Activated naive CD4-positive, alpha-beta T cell treated with anti-CD3 and anti-CD28 coated beads for 36 hours (primary cell): Measurements from ENCODE around the gene OSBP2. TPM values are rescaled to one million over a fixed set of nuclear protein-coding genes. Genes with fewer than 3 reads are reported as not detected.

Experiments used
- CTCF ChIA-PET: fragments of 350-600 bp; sonication (Branson Sonifier 250); formaldehyde crosslinking; loops from one replicate; lab custom pipeline; 2021; ENCODE audit warnings: antibody characterized with exemption; lab: Charles Lee
- DNase-seq: peaks from one replicate; pipeline ENCODE4 v3.0.0-alpha.2; 2020
- H3K27ac Mint-ChIP-seq: one replicate; pipeline ENCODE4 v1.8.0; 2021; ENCODE audit warnings: mild to moderate bottlenecking, mixed read lengths
- H3K27me3 Mint-ChIP-seq: one replicate; pipeline ENCODE4 v1.8.0; 2021; ENCODE audit warnings: low read depth, mixed read lengths
- H3K36me3 Mint-ChIP-seq: one replicate; pipeline ENCODE4 v1.8.0; 2021; ENCODE audit warnings: low read depth, mixed read lengths
- H3K4me1 Mint-ChIP-seq: one replicate; pipeline ENCODE4 v1.8.0; 2021; ENCODE audit warnings: low read depth, mixed read lengths
- H3K4me3 Mint-ChIP-seq: one replicate; pipeline ENCODE4 v1.8.0; 2021; ENCODE audit warnings: mild to moderate bottlenecking, moderate library complexity, mixed read lengths
- H3K9me3 Mint-ChIP-seq: one replicate; pipeline ENCODE4 v1.8.0; 2021; ENCODE audit warnings: mixed read lengths
- intact Hi-C: fragments of 100-400 bp; cut with micrococcal nuclease; formaldehyde crosslinking; loops from one replicate; pipeline ENCODE4 v1.15.1; 2023
- total RNA-seq, 2 experiments: library from RNA; stranded (reverse); gene quantifications; one replicate each; pipeline ENCODE4 v1.2.3, GENCODE V29; 2021

Gene OSBP2
- total RNA-seq, 2 experiments from 2014 or later: 0.81 to 0.89 TPM

GRCh38 chr22:30870451-30871345 is 176.0 kb downstream of the OSBP2 start:
- no peaks in the 10 kb centered on the region for H3K27me3 Mint-ChIP-seq
- CTCF ChIA-PET: interaction anchor here (0.7 to 0.8 kb wide), 2 partner anchors 20 to 24 kb away, joined by 3 read pairs; no protein-coding TSS in a partner anchor
- no peaks in the 10 kb centered on the region for H3K9me3 Mint-ChIP-seq
- H3K4me3 Mint-ChIP-seq: no peak overlapping the region
- no peaks in the 10 kb centered on the region for H3K4me1 Mint-ChIP-seq
- no peaks in the 10 kb centered on the region for H3K36me3 Mint-ChIP-seq
- no peak overlapping the region for H3K27ac Mint-ChIP-seq
- intact Hi-C loops: no loop called here
- DNase-seq: no peak

GRCh38 chr22:30871391-30872284 is 177.0 kb downstream of the OSBP2 start:
- no peak overlapping the region for H3K27ac Mint-ChIP-seq

GRCh38 chr22:30872285-30873041 is 177.8 kb downstream of the OSBP2 start:
- no peaks in the 10 kb centered on the region for H3K36me3 Mint-ChIP-seq
- H3K9me3 Mint-ChIP-seq: no peaks in the 10 kb centered on the region
- no peak overlapping the region for H3K27ac Mint-ChIP-seq
- CTCF ChIA-PET: no interaction called here
- no peaks in the 10 kb centered on the region for H3K27me3 Mint-ChIP-seq
- no peak overlapping the region for H3K4me3 Mint-ChIP-seq
- no peak for DNase-seq
- intact Hi-C loops: no loop called here
- no peaks in the 10 kb centered on the region for H3K4me1 Mint-ChIP-seq

More at GRCh38 chr22:30871391-30872284, 177.0 kb downstream of the OSBP2 start:
- DNase-seq: no peak
- no peak overlapping the region for H3K4me3 Mint-ChIP-seq
- intact Hi-C loops: no loop called here
- CTCF ChIA-PET: interaction anchor here (0.8 kb wide), 1 partner anchor 19 kb away, joined by 3 read pairs; no protein-coding TSS in a partner anchor
- H3K27me3 Mint-ChIP-seq: no peaks in the 10 kb centered on the region
- no peaks in the 10 kb centered on the region for H3K36me3 Mint-ChIP-seq
- H3K9me3 Mint-ChIP-seq: no peaks in the 10 kb centered on the region
- no peaks in the 10 kb centered on the region for H3K4me1 Mint-ChIP-seq

- no peak overlapping the region for H3K4me3 Mint-ChIP-seq
- H3K36me3 Mint-ChIP-seq: no peaks in the 10 kb centered on the region
- no peaks in the 10 kb centered on the region for H3K27me3 Mint-ChIP-seq
- H3K9me3 Mint-ChIP-seq: no peaks in the 10 kb centered on the region
- no peak for DNase-seq
- no peaks in the 10 kb centered on the region for H3K4me1 Mint-ChIP-seq
- no peak overlapping the region for H3K27ac Mint-ChIP-seq
- intact Hi-C loops: no loop called here
- CTCF ChIA-PET: no interaction called here
Measured at GRCh38 chr22:30873086-30873650, 178.5 kb downstream of the OSBP2 start.

- no peaks in the 10 kb centered on the region for H3K36me3 Mint-ChIP-seq
- DNase-seq: no peak
- no peaks in the 10 kb centered on the region for H3K27me3 Mint-ChIP-seq
- intact Hi-C loops: no loop called here
- H3K4me1 Mint-ChIP-seq: no peaks in the 10 kb centered on the region
- H3K27ac Mint-ChIP-seq: no peak overlapping the region
- no peak overlapping the region for H3K4me3 Mint-ChIP-seq
- CTCF ChIA-PET: no interaction called here
- H3K9me3 Mint-ChIP-seq: no peaks in the 10 kb centered on the region
Measured at GRCh38 chr22:30873661-30874060, 179.0 kb downstream of the OSBP2 start.

GRCh38 chr22:30874431-30875370 is 180.0 kb downstream of the OSBP2 start:
- no peak overlapping the region for H3K27ac Mint-ChIP-seq
- H3K27me3 Mint-ChIP-seq: no peaks in the 10 kb centered on the region
- intact Hi-C loops: no loop called here
- no peak overlapping the region for H3K4me3 Mint-ChIP-seq
- H3K4me1 Mint-ChIP-seq: no peaks in the 10 kb centered on the region
- CTCF ChIA-PET: no interaction called here
- H3K9me3 Mint-ChIP-seq: no peaks in the 10 kb centered on the region
- DNase-seq: no peak
- H3K36me3 Mint-ChIP-seq: no peaks in the 10 kb centered on the region

- H3K4me3 Mint-ChIP-seq: no peak overlapping the region
- no peaks in the 10 kb centered on the region for H3K4me1 Mint-ChIP-seq
- CTCF ChIA-PET: no interaction called here
- no peaks in the 10 kb centered on the region for H3K9me3 Mint-ChIP-seq
- no peak overlapping the region for H3K27ac Mint-ChIP-seq
- H3K27me3 Mint-ChIP-seq: no peaks in the 10 kb centered on the region
- no peaks in the 10 kb centered on the region for H3K36me3 Mint-ChIP-seq
- intact Hi-C loops: no loop called here
- no peak for DNase-seq
Measured at GRCh38 chr22:30875481-30876215, 181.0 kb downstream of the OSBP2 start.

GRCh38 chr22:30876221-30876751 is 181.6 kb downstream of the OSBP2 start:
- no peak overlapping the region for H3K4me3 Mint-ChIP-seq
- DNase-seq: no peak
- intact Hi-C loops: no loop called here
- no peaks in the 10 kb centered on the region for H3K36me3 Mint-ChIP-seq
- no peaks in the 10 kb centered on the region for H3K4me1 Mint-ChIP-seq
- H3K27ac Mint-ChIP-seq: no peak overlapping the region
- H3K27me3 Mint-ChIP-seq: no peaks in the 10 kb centered on the region
- H3K9me3 Mint-ChIP-seq: no peaks in the 10 kb centered on the region
- CTCF ChIA-PET: no interaction called here

- Mint-ChIP-seq H3K27me3 (no peaks in the 10 kb centered on the region), H3K36me3 (no peaks in the 10 kb centered on the region), H3K4me1 (no peaks in the 10 kb centered on the region), H3K4me3 (no peak overlapping the region), H3K27ac (no peak overlapping the region), H3K9me3 (no peaks in the 10 kb centered on the region)
- DNase-seq: no peak
- intact Hi-C loops: no loop called here
- CTCF ChIA-PET: interaction anchor here (0.6 kb wide), 1 partner anchor 393 kb away, joined by 3 read pairs; no protein-coding TSS in a partner anchor
Measured at GRCh38 chr22:30876915-30877553, 182.4 kb downstream of the OSBP2 start.
